Measurements from ENCODE around the gene PTP4A2.

DNA sequence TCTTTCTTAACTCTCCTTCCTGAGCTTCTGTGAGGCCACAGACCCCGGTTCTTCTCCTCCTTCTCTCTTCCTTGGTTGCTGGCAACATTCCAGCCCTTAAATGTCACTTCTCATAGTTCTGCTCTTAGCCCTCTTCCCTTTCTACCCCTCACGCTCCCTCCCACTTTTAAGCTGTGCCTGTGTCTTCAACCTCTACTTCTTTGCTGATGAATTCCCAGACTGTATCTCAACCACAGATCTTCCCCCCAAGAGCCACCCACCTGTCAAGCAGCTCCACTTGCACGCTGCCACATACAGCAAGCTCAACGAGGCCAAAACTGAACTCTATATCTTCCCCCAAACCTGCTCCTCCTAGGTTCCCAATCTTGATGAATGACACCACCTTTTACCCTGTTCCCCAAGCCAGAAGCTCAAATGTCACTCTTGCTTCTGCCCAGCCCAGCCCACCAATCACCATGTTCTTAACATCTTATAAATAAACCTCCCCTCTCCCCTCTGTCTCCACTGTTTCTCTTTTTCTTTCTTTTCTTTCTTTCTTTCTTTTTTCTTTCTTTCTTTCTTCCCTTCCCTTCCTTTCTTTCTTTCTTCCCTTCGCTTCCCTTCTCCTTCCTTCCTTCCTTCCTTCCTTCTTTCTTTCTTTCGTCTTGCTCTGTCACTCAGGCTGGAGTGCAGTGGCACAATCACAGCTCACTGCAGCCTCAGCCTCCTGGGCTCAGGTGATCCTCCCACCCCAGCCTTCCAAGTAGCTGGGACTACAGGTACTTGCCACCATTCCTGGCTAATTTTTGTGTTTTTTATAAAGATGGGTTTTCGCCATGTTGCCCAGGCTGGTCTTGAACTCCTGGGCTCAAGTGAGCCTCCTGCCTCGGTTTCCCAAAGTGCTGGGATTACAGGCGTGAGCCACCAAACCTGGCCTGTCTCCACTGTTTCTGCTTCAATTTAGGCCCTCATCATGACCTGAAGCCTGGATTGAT is 19.8 kb upstream of the PTP4A2 start:
- TF ChIP-seq, protein P1, sequence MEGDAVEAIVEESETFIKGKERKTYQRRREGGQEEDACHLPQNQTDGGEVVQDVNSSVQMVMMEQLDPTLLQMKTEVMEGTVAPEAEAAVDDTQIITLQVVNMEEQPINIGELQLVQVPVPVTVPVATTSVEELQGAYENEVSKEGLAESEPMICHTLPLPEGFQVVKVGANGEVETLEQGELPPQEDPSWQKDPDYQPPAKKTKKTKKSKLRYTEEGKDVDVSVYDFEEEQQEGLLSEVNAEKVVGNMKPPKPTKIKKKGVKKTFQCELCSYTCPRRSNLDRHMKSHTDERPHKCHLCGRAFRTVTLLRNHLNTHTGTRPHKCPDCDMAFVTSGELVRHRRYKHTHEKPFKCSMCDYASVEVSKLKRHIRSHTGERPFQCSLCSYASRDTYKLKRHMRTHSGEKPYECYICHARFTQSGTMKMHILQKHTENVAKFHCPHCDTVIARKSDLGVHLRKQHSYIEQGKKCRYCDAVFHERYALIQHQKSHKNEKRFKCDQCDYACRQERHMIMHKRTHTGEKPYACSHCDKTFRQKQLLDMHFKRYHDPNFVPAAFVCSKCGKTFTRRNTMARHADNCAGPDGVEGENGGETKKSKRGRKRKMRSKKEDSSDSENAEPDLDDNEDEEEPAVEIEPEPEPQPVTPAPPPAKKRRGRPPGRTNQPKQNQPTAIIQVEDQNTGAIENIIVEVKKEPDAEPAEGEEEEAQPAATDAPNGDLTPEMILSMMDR (IDR thresholded peaks at IDR 0.05): no peak
- no peak for TF ChIP-seq POLR2A (IDR thresholded peaks at IDR 0.05)

Data from uterus (tissue), 2 donors.